ENCODE results near the gene MYRIP. TPM values are rescaled to one million over a fixed set of nuclear protein-coding genes. Genes with fewer than 3 reads are reported as not detected.

Gene MYRIP
- polyA plus RNA-seq, 3 donors: not detected

- Mint-ChIP-seq H3K27me3 (ENCODE audit: low read depth in 3 of 3) (peaks cover 0 to 9% (median 1%) of the 10 kb centered on the region in 3 donors), H3K36me3 (no peaks in the 10 kb centered on the region), H3K27ac (no peak overlapping the region), H3K9me3 (peaks cover 0 to 2% (median 0%) of the 10 kb centered on the region in 7 donors), H3K4me3 (no peak overlapping the region), H3K4me1 (no peaks in the 10 kb centered on the region)
- Histone ChIP-seq H3K4me1 (ENCODE audit: control insufficient read depth in 1 of 2, insufficient read depth in 2 of 2, low read length in 2 of 2) (no peaks in the 10 kb centered on the region), H3K9me3 (replicated peaks in 1 of 2; ENCODE audit: control insufficient read depth in 1 of 2, insufficient read depth in 1 of 2, low read length in 2 of 2) (no peaks in the 10 kb centered on the region), H3K79me2 (ENCODE audit: insufficient read depth, low read length) (no peaks in the 10 kb centered on the region), H3K4me2 (replicated peaks; ENCODE audit: extremely low read depth, low read length, poor library complexity, severe bottlenecking) (no peak overlapping the region), H3K27ac (ENCODE audit: low read depth in 1 of 2, low read length in 2 of 2) (no peak overlapping the region), H3K9ac (ENCODE audit: insufficient read depth, low read length, poor library complexity, severe bottlenecking) (no peak overlapping the region), H3K27me3 (ENCODE audit: control insufficient read depth in 2 of 2, insufficient read depth in 2 of 2, low read length in 2 of 2) (no peaks in the 10 kb centered on the region), H4K20me1 (ENCODE audit: insufficient read depth, low read length) (no peaks in the 10 kb centered on the region), H3K36me3 (replicated peaks in 1 of 2; ENCODE audit: control insufficient read depth in 1 of 2, insufficient read depth in 2 of 2, low read length in 2 of 2) (no peaks in the 10 kb centered on the region), H3K4me3 (replicated peaks in 1 of 3; ENCODE audit: low read depth in 2 of 3, low read length in 3 of 3) (no peak overlapping the region), H2AFZ (ENCODE audit: insufficient read depth, low read depth, low read length, poor library complexity, severe bottlenecking) (no peak overlapping the region)
- no peak for DNase-seq
- intact Hi-C loops (cut with micrococcal nuclease): no loop called here
- no CpG with 5 or more reads among the region's 1 CpG for WGBS (ENCODE audit: insufficient coverage)
- TF ChIP-seq CTCF (IDR thresholded peaks at IDR 0.05): no peak
Measured at GRCh38 chr3:39935261-39935660, 125.9 kb downstream of the MYRIP start.

GRCh38 chr3:39936848-39937247, 127.4 kb downstream of the MYRIP start:
- Mint-ChIP-seq H3K27ac (peak overlapping the region in 1 of 7 donors; percentile 28), H3K4me3 (no peak overlapping the region), H3K27me3 (ENCODE audit: low read depth in 3 of 3) (peaks cover 0 to 9% (median 1%) of the 10 kb centered on the region in 3 donors), H3K9me3 (peaks cover 0 to 2% (median 0%) of the 10 kb centered on the region in 7 donors), H3K36me3 (no peaks in the 10 kb centered on the region), H3K4me1 (no peaks in the 10 kb centered on the region)
- 83% methylated on average over 1 of the region's 1 CpG for WGBS (ENCODE audit: insufficient coverage)
- no peak for DNase-seq
- H3K9me3 ChIP-seq (replicated peaks in 1 of 2; ENCODE audit: control insufficient read depth in 1 of 2, insufficient read depth in 1 of 2, low read length in 2 of 2): no peaks in the 10 kb centered on the region
- H3K4me1 ChIP-seq (ENCODE audit: control insufficient read depth in 1 of 2, insufficient read depth in 2 of 2, low read length in 2 of 2): no peaks in the 10 kb centered on the region
- no peaks in the 10 kb centered on the region for H4K20me1 ChIP-seq (ENCODE audit: insufficient read depth, low read length)
- TF ChIP-seq CTCF (IDR thresholded peaks at IDR 0.05): no peak
- intact Hi-C loops (cut with micrococcal nuclease): no loop called here
- H3K27me3 ChIP-seq (ENCODE audit: control insufficient read depth in 2 of 2, insufficient read depth in 2 of 2, low read length in 2 of 2): no peaks in the 10 kb centered on the region
- no peak overlapping the region for H3K9ac ChIP-seq (ENCODE audit: insufficient read depth, low read length, poor library complexity, severe bottlenecking)
- H3K4me3 ChIP-seq (replicated peaks in 1 of 3; ENCODE audit: low read depth in 2 of 3, low read length in 3 of 3): no peak overlapping the region
- H3K36me3 ChIP-seq (replicated peaks in 1 of 2; ENCODE audit: control insufficient read depth in 1 of 2, insufficient read depth in 2 of 2, low read length in 2 of 2): no peaks in the 10 kb centered on the region
- no peaks in the 10 kb centered on the region for H3K79me2 ChIP-seq (ENCODE audit: insufficient read depth, low read length)
- H3K27ac ChIP-seq (ENCODE audit: low read depth in 1 of 2, low read length in 2 of 2): no peak overlapping the region
- no peak overlapping the region for H2AFZ ChIP-seq (ENCODE audit: insufficient read depth, low read depth, low read length, poor library complexity, severe bottlenecking)
- H3K4me2 ChIP-seq (replicated peaks; ENCODE audit: extremely low read depth, low read length, poor library complexity, severe bottlenecking): no peak overlapping the region
